PC-9 (cell line): ENCODE results near the gene HEBP2.

Experiments
- CTCF ChIP-seq: fragments of 200-600 bp; sonication (generic); conservative IDR thresholded peaks from 2 replicates; pipeline ENCODE4 v1.6.1; 2017; ENCODE audit warnings: mixed run types, antibody characterized with exemption, mild to moderate bottlenecking, moderate library complexity
- EZH2 ChIP-seq: fragments of 200-600 bp; sonication (generic); IDR thresholded peaks from 2 replicates; pipeline ENCODE4 v1.8.0; 2017; ENCODE audit warnings: antibody characterized with exemption, low read depth

- TF ChIP-seq EZH2, result no peak
- no peak for TF ChIP-seq CTCF
Measured at GRCh38 chr6:138422861-138423260, 18.8 kb downstream of the HEBP2 start.
